Measurements from ENCODE around the gene ABI3BP.

Gene ABI3BP

DNA sequence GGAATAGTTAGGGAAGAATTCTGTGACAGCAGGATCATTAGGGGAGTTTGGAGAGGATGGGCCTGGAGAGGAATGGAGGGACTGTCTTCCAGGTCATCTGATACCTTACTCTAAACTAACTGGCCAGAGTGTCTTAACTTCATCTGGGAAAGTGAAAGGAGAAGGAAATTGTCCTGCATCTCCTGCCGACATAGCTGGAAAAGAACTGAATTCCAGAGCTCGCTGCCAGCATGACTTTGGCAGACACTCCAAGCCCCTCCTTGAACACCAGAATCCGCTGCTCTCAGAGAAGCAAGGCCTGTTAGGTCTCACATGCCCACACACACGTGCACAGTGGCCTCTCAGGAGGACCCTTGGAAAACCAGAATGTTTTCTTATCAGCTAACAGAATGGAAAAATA is 10.5 kb downstream of the ABI3BP start:
- no peak for TF ChIP-seq CTCF (IDR thresholded peaks at IDR 0.05; ENCODE audit: low read depth, low read length)
- no peak for DNase-seq (ENCODE audit: extremely low read depth, low read depth)

DNA sequence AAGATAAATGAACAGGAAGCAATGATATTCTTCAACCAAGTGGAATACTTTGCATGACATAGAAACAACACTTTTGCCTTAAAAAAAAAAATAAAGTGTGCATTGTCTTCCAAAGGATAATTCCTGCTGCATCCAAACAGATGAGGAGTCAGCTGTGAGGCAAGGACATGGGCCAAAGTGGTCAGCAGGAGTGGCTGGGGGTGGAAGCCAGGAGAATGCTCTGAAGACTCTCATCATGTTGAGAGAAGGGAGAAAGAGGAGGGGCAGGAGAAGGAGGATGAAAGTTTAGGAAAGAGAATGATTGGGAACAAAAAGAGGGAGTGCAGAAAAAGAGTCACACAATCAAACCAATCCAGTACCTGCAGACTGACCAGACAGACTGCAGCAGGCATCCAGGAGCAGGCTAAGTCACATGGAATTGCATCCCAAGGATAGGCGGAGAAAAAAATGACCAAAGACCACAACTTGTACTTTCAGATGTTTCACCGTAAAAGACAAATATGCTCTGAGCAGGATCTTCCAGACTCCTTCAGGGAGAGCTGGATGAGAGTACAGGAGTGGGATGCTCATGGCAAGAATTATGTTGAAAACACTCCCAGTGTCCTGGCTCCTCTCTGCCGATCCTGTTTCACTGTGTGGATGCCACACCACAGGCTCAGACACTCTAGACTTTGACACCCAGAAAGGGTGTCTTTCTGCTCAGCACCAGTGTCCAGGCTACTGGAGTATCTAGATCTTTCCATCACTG is 11.9 kb downstream of the ABI3BP start:
- TF ChIP-seq CTCF (IDR thresholded peaks at IDR 0.05; ENCODE audit: low read depth, low read length), result no peak
- no peak for DNase-seq (ENCODE audit: extremely low read depth, low read depth)

DNA sequence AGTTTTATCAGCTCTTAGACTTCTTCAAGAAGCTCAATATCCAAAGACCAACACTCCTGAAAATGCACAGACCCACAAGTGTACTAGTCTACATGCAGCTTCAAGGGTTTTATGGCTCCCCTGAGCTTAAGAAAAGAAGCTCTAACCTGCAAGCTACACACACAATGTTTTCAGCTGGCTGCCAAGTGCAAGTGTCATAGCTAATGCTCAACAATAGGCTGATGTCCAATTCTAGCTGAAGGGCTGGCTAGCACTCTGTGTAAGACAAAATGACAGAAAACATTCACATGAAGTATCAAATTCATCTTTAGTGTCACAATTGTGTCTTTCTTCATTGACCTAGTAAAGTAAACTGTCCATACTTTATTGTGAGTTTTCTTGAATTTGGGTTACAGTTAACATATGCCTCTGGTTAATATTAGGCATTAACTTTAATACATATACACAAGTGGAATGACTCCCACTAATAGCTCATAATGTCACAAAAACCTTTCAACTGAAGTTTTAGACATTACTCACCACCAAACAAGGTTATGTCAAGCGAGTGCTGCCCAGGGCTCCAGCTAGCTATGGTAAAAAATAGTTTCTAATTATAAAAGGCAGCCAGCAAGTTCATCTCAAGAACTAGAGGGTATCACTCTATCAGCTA is 15.1 kb downstream of the ABI3BP start:
- no peak for TF ChIP-seq CTCF (IDR thresholded peaks at IDR 0.05; ENCODE audit: low read depth, low read length)
- no peak for DNase-seq (ENCODE audit: extremely low read depth, low read depth)

DNA sequence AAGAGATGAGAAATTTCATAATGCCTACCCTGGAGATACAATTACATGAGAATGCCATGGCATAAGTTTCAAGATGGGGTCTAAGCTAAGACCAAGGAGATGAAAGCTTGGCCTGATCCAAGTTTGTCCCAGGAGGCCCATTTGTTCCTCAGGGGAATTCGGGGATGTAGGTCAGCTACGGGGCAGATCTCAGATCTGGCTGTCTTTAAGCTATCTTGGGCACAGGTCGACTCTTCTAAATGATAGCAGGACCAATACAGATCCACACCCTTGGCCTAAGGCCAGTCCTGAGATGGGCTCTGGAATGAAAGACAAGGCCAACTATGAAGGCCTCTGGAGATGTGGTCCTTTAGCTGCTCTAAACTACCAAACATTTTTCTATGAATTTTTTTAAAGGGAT is 16.6 kb downstream of the ABI3BP start:
- DNase-seq (ENCODE audit: extremely low read depth, low read depth), result no peak
- no peak for TF ChIP-seq CTCF (IDR thresholded peaks at IDR 0.05; ENCODE audit: low read depth, low read length)

GRCh38 chr3:100975714-100976113 is 17.5 kb downstream of the ABI3BP start:
- no peak for DNase-seq (ENCODE audit: extremely low read depth, low read depth)
- TF ChIP-seq CTCF (IDR thresholded peaks at IDR 0.05; ENCODE audit: low read depth, low read length), result no peak

DNA sequence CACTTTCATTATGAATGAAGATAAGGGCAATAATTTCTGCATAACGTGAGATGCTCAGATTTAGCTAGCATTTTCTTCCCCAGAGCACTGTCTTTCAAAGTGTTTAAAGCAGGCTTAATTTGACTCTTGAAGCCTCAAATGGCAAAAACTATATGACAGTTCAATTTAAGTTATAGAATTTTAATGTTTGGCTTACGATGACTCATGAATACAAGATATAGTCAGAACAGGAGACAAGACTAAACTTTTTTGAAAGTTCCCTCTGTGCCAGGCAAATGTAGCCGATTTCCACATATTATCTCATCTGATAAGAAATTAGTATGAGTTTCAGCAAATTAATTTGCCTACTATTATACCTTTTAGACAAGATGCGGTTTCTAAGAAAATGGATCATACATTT is 19.6 kb downstream of the ABI3BP start:
- no peak for TF ChIP-seq CTCF (IDR thresholded peaks at IDR 0.05; ENCODE audit: low read depth, low read length)
- no peak for DNase-seq (ENCODE audit: extremely low read depth, low read depth)

GRCh38 chr3:100972867-100973266 is 20.4 kb downstream of the ABI3BP start:
- no peak for DNase-seq (ENCODE audit: extremely low read depth, low read depth)
- no peak for TF ChIP-seq CTCF (IDR thresholded peaks at IDR 0.05; ENCODE audit: low read depth, low read length)
